ENCODE data around the gene CRYBG1. TPM values are rescaled to one million over a fixed set of nuclear protein-coding genes. Genes with fewer than 3 reads are reported as not detected.

CRYBG1 gene
- total RNA-seq, 2 donors from 2014 or later, result 2.5 to 2.7 TPM

GRCh38 chr6:106508277-106508676 is 147.8 kb downstream of the CRYBG1 start:
- no peak for DNase-seq
- no peak overlapping the region for H3K4me3 Mint-ChIP-seq
- peaks cover 65% of the 10 kb centered on the region for H3K27me3 Mint-ChIP-seq (ENCODE audit: insufficient read depth)
- Histone ChIP-seq H3K9ac (ENCODE audit: extremely low read depth, low read length, poor library complexity, severe bottlenecking) (no peak overlapping the region), H3K36me3 (ENCODE audit: control insufficient read depth, insufficient read depth, low read length) (no peaks in the 10 kb centered on the region), H3K9me3 (ENCODE audit: control insufficient read depth, low read length) (peaks cover 5% of the 10 kb centered on the region), H3K27me3 (ENCODE audit: control insufficient read depth, insufficient read depth, low read length, poor library complexity, severe bottlenecking) (peaks cover 74% of the 10 kb centered on the region), H3K27ac (ENCODE audit: low read depth, low read length) (no peak overlapping the region), H3K4me3 (ENCODE audit: low read length) (no peak overlapping the region), H3K4me1 (ENCODE audit: control insufficient read depth, insufficient read depth, low read length) (peaks cover 3% of the 10 kb centered on the region)
- no peak overlapping the region for H3K27ac Mint-ChIP-seq
- H3K9me3 Mint-ChIP-seq, result no peaks in the 10 kb centered on the region
- no peaks in the 10 kb centered on the region for H3K36me3 Mint-ChIP-seq (ENCODE audit: low read depth)
- 80 to 95% methylated on average over 1 to 2 of the region's 2 CpGs for WGBS, 2 experiments (ENCODE audit: insufficient coverage in 1 of 2, insufficient read length in 1 of 2)
- peaks cover 12% of the 10 kb centered on the region for H3K4me1 Mint-ChIP-seq
- TF ChIP-seq CTCF (conservative IDR thresholded peaks at IDR 0.05), result no peak

- H3K36me3 ChIP-seq (ENCODE audit: control insufficient read depth, insufficient read depth, low read length), result no peaks in the 10 kb centered on the region
- peaks cover 12% of the 10 kb centered on the region for H3K4me1 Mint-ChIP-seq
- 79 to 85% methylated on average over 2 to 3 of the region's 3 CpGs for WGBS, 2 experiments (ENCODE audit: insufficient coverage in 1 of 2, insufficient read length in 1 of 2)
- DNase-seq, result no peak
- no peak overlapping the region for H3K27ac ChIP-seq (ENCODE audit: low read depth, low read length)
- H3K4me1 ChIP-seq (ENCODE audit: control insufficient read depth, insufficient read depth, low read length), result peaks cover 3% of the 10 kb centered on the region
- peaks cover 71% of the 10 kb centered on the region for H3K27me3 Mint-ChIP-seq (ENCODE audit: insufficient read depth)
- no peaks in the 10 kb centered on the region for H3K9me3 Mint-ChIP-seq
- H3K27ac Mint-ChIP-seq, result no peak overlapping the region
- no peak overlapping the region for H3K9ac ChIP-seq (ENCODE audit: extremely low read depth, low read length, poor library complexity, severe bottlenecking)
- no peaks in the 10 kb centered on the region for H3K36me3 Mint-ChIP-seq (ENCODE audit: low read depth)
- H3K9me3 ChIP-seq (ENCODE audit: control insufficient read depth, low read length), result peaks cover 5% of the 10 kb centered on the region
- no peak overlapping the region for H3K4me3 Mint-ChIP-seq
- H3K27me3 ChIP-seq (ENCODE audit: control insufficient read depth, insufficient read depth, low read length, poor library complexity, severe bottlenecking), result peaks cover 80% of the 10 kb centered on the region
- TF ChIP-seq CTCF (conservative IDR thresholded peaks at IDR 0.05), result no peak
- H3K4me3 ChIP-seq (ENCODE audit: low read length), result no peak overlapping the region
These were observed 148.3 kb downstream of the CRYBG1 start for GRCh38 chr6:106508834-106509233.

GRCh38 chr6:106509420-106510089 is 149.0 kb downstream of the CRYBG1 start:
- no peaks in the 10 kb centered on the region for H3K36me3 ChIP-seq (ENCODE audit: control insufficient read depth, insufficient read depth, low read length)
- H3K9me3 ChIP-seq (ENCODE audit: control insufficient read depth, low read length), result peaks cover 5% of the 10 kb centered on the region
- Mint-ChIP-seq H3K4me3 (peak overlapping the region; percentile 63), H3K36me3 (ENCODE audit: low read depth) (no peaks in the 10 kb centered on the region), H3K9me3 (no peaks in the 10 kb centered on the region), H3K4me1 (peaks cover 12% of the 10 kb centered on the region), H3K27me3 (ENCODE audit: insufficient read depth) (peaks cover 78% of the 10 kb centered on the region), H3K27ac (no peak overlapping the region)
- no peak overlapping the region for H3K27ac ChIP-seq (ENCODE audit: low read depth, low read length)
- peaks cover 87% of the 10 kb centered on the region for H3K27me3 ChIP-seq (ENCODE audit: control insufficient read depth, insufficient read depth, low read length, poor library complexity, severe bottlenecking)
- TF ChIP-seq CTCF (conservative IDR thresholded peaks at IDR 0.05), result peak; percentile 70
- 12 to 16% methylated on average over 11 to 25 of the region's 25 CpGs for WGBS, 2 experiments (ENCODE audit: insufficient coverage in 1 of 2, insufficient read length in 1 of 2)
- DNase-seq, result peak; percentile 71
- H3K9ac ChIP-seq (ENCODE audit: extremely low read depth, low read length, poor library complexity, severe bottlenecking), result no peak overlapping the region
- peaks cover 3% of the 10 kb centered on the region for H3K4me1 ChIP-seq (ENCODE audit: control insufficient read depth, insufficient read depth, low read length)
- H3K4me3 ChIP-seq (ENCODE audit: low read length), result peak overlapping the region; percentile 78

All from endodermal cell (in vitro differentiated cells).